Activated T-cell treated with anti-CD3 and anti-CD28 coated beads for 48 hours (primary cell): ENCODE results near the gene NOTCH3.
A peak's percentile ranks its signal among the peaks of the same experiment; 100 is the strongest.

ENCODE experiments used
- DNase-seq: peaks from one replicate; pipeline ENCODE4 v3.0.0-alpha.2; 2020; ENCODE audit warnings: low read depth

Gene NOTCH3

GRCh38 chr19:15195371-15196334 is 5.1 kb downstream of the NOTCH3 start:
- DNase-seq: no peak

- DNase-seq: no peak
Observed at GRCh38 chr19:15194938-15195337, 5.9 kb downstream of the NOTCH3 start.

GRCh38 chr19:15191982-15192381 is 8.8 kb downstream of the NOTCH3 start:
- DNase-seq: no peak

GRCh38 chr19:15191514-15191913 is 9.3 kb downstream of the NOTCH3 start:
- DNase-seq: no peak

GRCh38 chr19:15188851-15189250 is 11.9 kb downstream of the NOTCH3 start:
- no peak for DNase-seq

- DNase-seq: no peak
Observed at GRCh38 chr19:15187026-15188007, 13.5 kb downstream of the NOTCH3 start.

- no peak for DNase-seq
Observed at GRCh38 chr19:15185188-15185587, 15.6 kb downstream of the NOTCH3 start.

- no peak for DNase-seq
Observed at GRCh38 chr19:15184776-15185175, 16.0 kb downstream of the NOTCH3 start.

GRCh38 chr19:15181394-15181793 is 19.4 kb downstream of the NOTCH3 start:
- no peak for DNase-seq

GRCh38 chr19:15180451-15181390 is 20.1 kb downstream of the NOTCH3 start:
- DNase-seq: no peak

- no peak for DNase-seq
Observed at GRCh38 chr19:15178629-15179308, 22.0 kb downstream of the NOTCH3 start.

GRCh38 chr19:15177269-15178116 is 23.3 kb downstream of the NOTCH3 start:
- peak; percentile 85 for DNase-seq

- DNase-seq: no peak
Observed at GRCh38 chr19:15175609-15176008, 25.2 kb downstream of the NOTCH3 start.

- DNase-seq: no peak
Observed at GRCh38 chr19:15173746-15174404, 26.9 kb downstream of the NOTCH3 start.

- no peak for DNase-seq
Observed at GRCh38 chr19:15170345-15170744, 30.4 kb downstream of the NOTCH3 start.

- no peak for DNase-seq
Observed at GRCh38 chr19:15169541-15170285, 31.1 kb downstream of the NOTCH3 start.

- DNase-seq: no peak
Observed at GRCh38 chr19:15166700-15167099, 34.1 kb downstream of the NOTCH3 start.
